HTR-8/SVneo (cell line): ENCODE data around the gene TBC1D3G.
"Not testable (repeated sequence)": the region's sequence is repeated elsewhere in the genome, so short reads cannot be mapped to it uniquely, and the experiment has no call there.

ENCODE experiments used
- DNase-seq: peaks from one replicate; pipeline ENCODE4 v3.0.0; 2011; ENCODE audit warnings: low spot score, mixed read lengths; ENCODE audit not compliant: insufficient read length
- FAIRE-seq: peaks from 2 replicates; lab custom pipeline; 2011; peaks lifted over from hg19 to GRCh38; lab: Jason Lieb, UNC

The TBC1D3G gene

GRCh38 chr17:36323584-36323983 lies at the start of gene TBC1D3G:
TBC1D3G (plus strand) TSS chr17:36323884; CDS start chr17:36325412, 1,528 bp downstream.
- FAIRE-seq, DNase-seq: not testable (repeated sequence)

GRCh38 chr17:36283256-36283655 lies 40.4 kb upstream of the TBC1D3G start:
- not testable (repeated sequence) for FAIRE-seq

GRCh38 chr17:36284219-36284618 lies 39.5 kb upstream of the TBC1D3G start:
- not testable (repeated sequence) for DNase-seq, FAIRE-seq

More at GRCh38 chr17:36283256-36283655, 40.4 kb upstream of the TBC1D3G start:
- not testable (repeated sequence) for DNase-seq

- not testable (repeated sequence) for DNase-seq, FAIRE-seq
These were observed 33.6 kb upstream of the TBC1D3G start for GRCh38 chr17:36289965-36290612.

GRCh38 chr17:36295161-36295560 lies 28.5 kb upstream of the TBC1D3G start:
- not testable (repeated sequence) for FAIRE-seq, DNase-seq

GRCh38 chr17:36315736-36316135 lies 7.9 kb upstream of the TBC1D3G start:
- not testable (repeated sequence) for FAIRE-seq, DNase-seq

GRCh38 chr17:36362496-36362895 lies 38.8 kb downstream of the TBC1D3G start:
- not testable (repeated sequence) for FAIRE-seq, DNase-seq

GRCh38 chr17:36375938-36376337 lies 52.3 kb downstream of the TBC1D3G start:
- not testable (repeated sequence) for FAIRE-seq, DNase-seq
